Fibroblast of lung (primary cell): Measurements from ENCODE around the gene DPH3.

Experiments
- CTCF ChIP-seq, 2 donors: IDR thresholded peaks in 1 of 2; conservative IDR thresholded peaks in 1 of 2; 1 replicate in 1 of 2; 2 replicates in 1 of 2; pipeline ENCODE4 v1.5.1; 2011 to 2012; ENCODE audit warnings: low read length in 2 of 2, control low read depth in 1 of 2, inconsistent platforms in 1 of 2, low read depth in 1 of 2, mild to moderate bottlenecking in 1 of 2
- EZH2 ChIP-seq: IDR thresholded peaks from 2 replicates; pipeline ENCODE4 v1.5.1; 2012; ENCODE audit warnings: low read length, control low read depth, mild to moderate bottlenecking; ENCODE audit errors: missing control alignments

GRCh38 chr3:16273867-16274266 lies 9.1 kb upstream of the DPH3 start:
- TF ChIP-seq CTCF (conservative IDR thresholded peaks at IDR 0.05 in 1 of 2, IDR thresholded peaks at IDR 0.05 in 1 of 2; ENCODE audit: low read depth in 1 of 2, low read length in 2 of 2) (no peak), EZH2 (no peak)
